Epithelial cell of esophagus (primary cell): ENCODE data around the gene TMEM151B.

ENCODE experiments used
- DNase-seq: peaks from one replicate; pipeline ENCODE4 v3.0.0; 2010; ENCODE audit warnings: low read depth
- H3K4me3 ChIP-seq: 2 replicates; pipeline ENCODE4 v1.5.1; 2011; ENCODE audit warnings: mild to moderate bottlenecking, low read length, control low read depth
- TF ChIP-seq, protein P1 (sequence below): IDR thresholded peaks from 2 replicates; pipeline ENCODE4 v1.5.1; 2011; ENCODE audit warnings: low read depth, mild to moderate bottlenecking, low read length, control low read depth, inconsistent platforms; ENCODE audit not compliant: insufficient read depth; ENCODE audit errors: missing control alignments

TMEM151B gene

DNA sequence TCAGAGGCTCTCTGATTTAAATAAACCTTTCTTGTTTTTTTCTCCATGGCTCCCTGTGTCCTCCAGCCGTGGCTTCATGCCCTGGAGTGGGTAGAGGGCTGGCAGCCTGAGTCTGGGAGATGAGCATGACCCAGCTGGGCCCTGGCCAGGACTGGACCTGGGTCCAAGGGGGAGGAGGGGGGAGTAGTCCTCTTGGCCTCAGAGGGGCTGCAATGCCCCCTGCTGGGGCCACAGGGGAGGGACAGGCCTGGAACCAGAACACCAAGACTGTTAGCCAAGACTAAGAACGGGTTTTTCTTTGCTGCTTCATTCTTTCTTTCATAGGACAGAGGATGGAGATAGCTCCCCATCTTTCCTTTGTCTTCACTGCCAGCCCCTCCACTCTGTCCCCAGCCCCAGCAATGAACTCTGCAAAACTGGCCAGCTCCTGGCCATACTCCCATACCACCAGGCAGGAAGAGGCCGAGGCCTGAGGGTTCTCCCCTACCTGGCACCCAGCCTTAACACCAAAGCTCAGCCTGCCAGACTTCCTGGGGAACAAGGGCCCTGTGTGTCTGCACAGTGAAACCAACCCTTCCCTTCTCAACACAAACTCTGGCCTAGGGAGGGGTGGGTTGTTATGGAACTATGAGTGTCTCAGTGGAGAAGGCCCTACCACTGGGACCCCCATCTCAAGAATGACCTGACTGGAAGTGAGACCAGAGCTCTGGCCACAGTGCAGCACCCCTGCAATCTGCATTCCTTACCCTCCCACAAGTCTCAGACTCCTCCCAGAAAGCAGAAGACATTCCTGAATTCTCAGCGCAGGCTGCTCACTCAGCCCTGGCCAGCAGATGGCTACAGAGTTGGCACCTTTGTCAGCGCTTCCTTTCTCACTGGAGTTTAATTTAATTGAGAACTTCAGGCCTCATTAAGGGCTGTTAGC, 35.9 kb upstream of the TMEM151B start:
- TF ChIP-seq, protein P1, sequence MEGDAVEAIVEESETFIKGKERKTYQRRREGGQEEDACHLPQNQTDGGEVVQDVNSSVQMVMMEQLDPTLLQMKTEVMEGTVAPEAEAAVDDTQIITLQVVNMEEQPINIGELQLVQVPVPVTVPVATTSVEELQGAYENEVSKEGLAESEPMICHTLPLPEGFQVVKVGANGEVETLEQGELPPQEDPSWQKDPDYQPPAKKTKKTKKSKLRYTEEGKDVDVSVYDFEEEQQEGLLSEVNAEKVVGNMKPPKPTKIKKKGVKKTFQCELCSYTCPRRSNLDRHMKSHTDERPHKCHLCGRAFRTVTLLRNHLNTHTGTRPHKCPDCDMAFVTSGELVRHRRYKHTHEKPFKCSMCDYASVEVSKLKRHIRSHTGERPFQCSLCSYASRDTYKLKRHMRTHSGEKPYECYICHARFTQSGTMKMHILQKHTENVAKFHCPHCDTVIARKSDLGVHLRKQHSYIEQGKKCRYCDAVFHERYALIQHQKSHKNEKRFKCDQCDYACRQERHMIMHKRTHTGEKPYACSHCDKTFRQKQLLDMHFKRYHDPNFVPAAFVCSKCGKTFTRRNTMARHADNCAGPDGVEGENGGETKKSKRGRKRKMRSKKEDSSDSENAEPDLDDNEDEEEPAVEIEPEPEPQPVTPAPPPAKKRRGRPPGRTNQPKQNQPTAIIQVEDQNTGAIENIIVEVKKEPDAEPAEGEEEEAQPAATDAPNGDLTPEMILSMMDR: peak; percentile 83
- DNase-seq: peak; percentile 77
- no peak overlapping the region for H3K4me3 ChIP-seq

- no peak for DNase-seq
- H3K4me3 ChIP-seq: no peak overlapping the region
- TF ChIP-seq, protein P1: no peak
Measured at GRCh38 chr6:44235269-44235668, 35.0 kb upstream of the TMEM151B start.

- no peak overlapping the region for H3K4me3 ChIP-seq
- DNase-seq: no peak
- TF ChIP-seq, protein P1: no peak
Measured at GRCh38 chr6:44235891-44236516, 34.2 kb upstream of the TMEM151B start.

DNA sequence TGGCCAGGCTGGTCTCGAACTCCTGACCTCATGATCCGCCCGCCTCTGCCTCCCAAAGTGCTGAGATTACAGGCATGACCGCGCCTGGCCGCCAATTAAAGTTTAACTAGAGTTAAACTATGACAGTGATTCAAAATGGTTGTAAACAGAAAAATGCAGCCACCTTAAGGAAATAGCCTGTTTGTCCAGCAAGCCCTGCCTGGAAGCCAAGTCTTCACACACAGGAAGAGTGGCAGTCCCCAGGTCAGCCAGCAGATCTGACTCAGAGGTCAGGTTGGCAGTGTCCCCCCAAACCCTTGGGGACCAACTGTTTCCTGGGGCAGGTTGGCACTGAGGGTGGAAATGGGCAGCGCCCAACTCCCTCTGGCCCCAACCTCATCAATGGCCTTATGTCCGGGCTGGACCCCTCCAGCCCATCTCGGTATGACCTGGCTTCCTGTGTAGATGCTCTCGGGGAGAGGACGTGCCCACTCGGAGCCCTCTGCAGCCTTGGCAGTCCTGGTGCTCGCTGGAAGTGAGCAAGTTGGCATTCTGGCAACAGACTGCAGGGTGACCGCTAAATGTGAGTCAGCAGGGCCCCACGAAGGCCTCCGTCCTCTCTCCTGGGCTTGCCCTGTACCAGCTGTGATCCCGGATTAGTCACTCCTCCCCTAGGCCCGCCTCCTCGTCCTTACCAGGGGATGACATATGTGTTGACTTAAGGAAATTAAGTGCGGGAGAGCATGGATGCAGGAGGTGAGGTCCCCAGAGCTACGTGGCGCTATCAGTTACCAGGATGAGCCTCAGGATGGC, 33.0 kb upstream of the TMEM151B start:
- peak; percentile 98 for DNase-seq
- peak overlapping the region; percentile 63 for H3K4me3 ChIP-seq
- TF ChIP-seq, protein P1: no peak

- DNase-seq: peak; percentile 62
- TF ChIP-seq, protein P1: peak; percentile 63
- peak overlapping the region; percentile 63 for H3K4me3 ChIP-seq
Measured at GRCh38 chr6:44237813-44238433, 32.3 kb upstream of the TMEM151B start.

- no peak overlapping the region for H3K4me3 ChIP-seq
- TF ChIP-seq, protein P1: no peak
- peak; percentile 63 for DNase-seq
Measured at GRCh38 chr6:44238687-44239350, 31.4 kb upstream of the TMEM151B start.
